ENCODE data around the gene RNF19B.

DNA sequence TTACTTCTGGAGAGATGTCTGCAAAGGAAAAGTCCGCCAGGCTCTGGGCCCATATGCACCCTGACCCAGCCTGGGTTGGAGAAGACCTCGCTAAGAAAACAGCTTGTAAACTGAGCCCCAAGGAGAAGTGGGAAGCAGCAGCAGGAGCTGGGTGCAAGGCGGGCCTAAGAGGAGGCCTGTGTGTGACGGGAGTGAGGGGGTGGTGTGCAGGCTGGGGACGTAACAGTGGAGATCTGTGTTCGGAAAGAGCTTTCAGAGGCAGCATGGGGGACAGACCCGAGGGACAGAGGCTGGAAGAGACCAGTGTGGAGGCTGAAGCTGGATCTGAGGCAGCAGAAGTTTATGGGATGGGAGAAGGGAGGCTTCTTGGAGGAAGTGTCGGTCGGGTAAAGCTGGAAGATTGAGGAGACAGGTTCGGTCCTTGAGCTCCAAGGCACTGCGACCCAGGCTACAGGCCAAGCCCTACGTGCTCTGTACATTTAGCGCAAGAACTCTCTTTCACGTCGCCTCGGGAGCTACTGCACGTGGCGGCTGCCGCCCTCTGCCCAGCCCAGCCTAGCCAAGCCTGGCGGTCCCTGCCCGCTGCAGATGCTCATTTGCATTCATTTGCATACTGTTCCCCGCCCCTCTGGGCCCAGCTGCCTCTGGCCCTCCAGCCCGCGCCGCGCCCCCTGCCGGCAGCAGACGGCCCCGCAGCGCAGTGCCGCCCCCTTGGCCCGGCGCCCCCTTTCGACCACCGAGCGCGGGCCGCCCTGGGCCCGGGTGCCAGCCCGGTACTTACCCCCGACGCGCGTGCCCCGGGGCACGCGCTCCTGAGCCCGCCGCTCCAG lies 72.0 kb downstream of the RNF19B start:
- TF ChIP-seq POLR2AphosphoS5 (IDR thresholded peaks at IDR 0.05; ENCODE audit: low read depth, low read length) (no peak), POLR2A (IDR thresholded peaks at IDR 0.05; ENCODE audit: low read depth, low read length) (no peak), TAF1 (IDR thresholded peaks at IDR 0.05; ENCODE audit: borderline replicate concordance, low read depth, low read length) (no peak)
